HEK293 (cell line): ENCODE data around the gene NOL4L.

ENCODE experiments used
- MZF1 ChIP-seq: fragments of 450-650 bp; formaldehyde crosslinking; IDR thresholded peaks from 2 replicates; pipeline ENCODE4 v1.5.1; 2017; ENCODE audit warnings: missing biosample characterization, missing genetic modification characterization, borderline replicate concordance
- SP3 ChIP-seq: fragments of 450-650 bp; formaldehyde crosslinking; IDR thresholded peaks from 2 replicates; pipeline ENCODE4 v1.5.1; 2016; ENCODE audit warnings: missing biosample characterization, missing genetic modification characterization
- ZFHX2 ChIP-seq: fragments of 450-650 bp; formaldehyde crosslinking; conservative IDR thresholded peaks from 2 replicates; pipeline ENCODE4 v1.5.1; 2016; ENCODE audit warnings: missing biosample characterization, missing genetic modification characterization
- ZFP69B ChIP-seq: fragments of 450-650 bp; formaldehyde crosslinking; IDR thresholded peaks from 2 replicates; pipeline ENCODE4 v1.5.1; 2016; ENCODE audit warnings: missing biosample characterization, missing genetic modification characterization
- ZNF10 ChIP-seq: fragments of 450-650 bp; formaldehyde crosslinking; IDR thresholded peaks from 2 replicates; pipeline ENCODE4 v1.5.1; 2017; ENCODE audit warnings: missing biosample characterization, missing genetic modification characterization
- ZNF121 ChIP-seq: fragments of 450-650 bp; formaldehyde crosslinking; IDR thresholded peaks from 2 replicates; pipeline ENCODE4 v1.5.1; 2016; ENCODE audit warnings: missing biosample characterization, missing genetic modification characterization
- ZNF148 ChIP-seq: fragments of 450-650 bp; formaldehyde crosslinking; IDR thresholded peaks from 2 replicates; pipeline ENCODE4 v1.5.0; 2017; ENCODE audit warnings: missing biosample characterization, missing genetic modification characterization, borderline replicate concordance
- ZNF223 ChIP-seq: fragments of 450-650 bp; formaldehyde crosslinking; IDR thresholded peaks from 2 replicates; pipeline ENCODE4 v1.5.1; 2016; ENCODE audit warnings: missing biosample characterization, missing genetic modification characterization
- ZNF488 ChIP-seq: fragments of 450-650 bp; formaldehyde crosslinking; IDR thresholded peaks from 2 replicates; pipeline ENCODE4 v1.5.1; 2016; ENCODE audit warnings: missing biosample characterization, missing genetic modification characterization
- ZNF518A ChIP-seq: fragments of 450-650 bp; formaldehyde crosslinking; conservative IDR thresholded peaks from 2 replicates; pipeline ENCODE4 v1.5.1; 2016; ENCODE audit warnings: low read depth, missing biosample characterization, missing genetic modification characterization
- ZNF529 ChIP-seq: fragments of 450-650 bp; formaldehyde crosslinking; IDR thresholded peaks from 2 replicates; pipeline ENCODE4 v1.5.1; 2017; ENCODE audit warnings: missing genetic modification characterization, missing biosample characterization; ENCODE audit not compliant: insufficient replicate concordance
- ZXDB ChIP-seq: fragments of 450-650 bp; formaldehyde crosslinking; IDR thresholded peaks from 2 replicates; pipeline ENCODE4 v1.5.1; 2016; ENCODE audit warnings: missing biosample characterization, missing genetic modification characterization
- TF ChIP-seq, protein P1 (sequence below): fragments of 450-650 bp; formaldehyde crosslinking; IDR thresholded peaks from 2 replicates; pipeline ENCODE4 v1.5.1; 2016; ENCODE audit warnings: missing biosample characterization, missing genetic modification characterization
- TF ChIP-seq, protein P2 (sequence below): fragments of 450-650 bp; formaldehyde crosslinking; conservative IDR thresholded peaks from 2 replicates; pipeline ENCODE4 v1.5.1; 2016; ENCODE audit warnings: low read depth, missing biosample characterization, missing genetic modification characterization
- TF ChIP-seq, protein P3 (sequence below): fragments of 450-650 bp; formaldehyde crosslinking; IDR thresholded peaks from 2 replicates; pipeline ENCODE4 v1.5.1; 2016; ENCODE audit warnings: missing biosample characterization, missing genetic modification characterization
- TF ChIP-seq, protein P4 (sequence below): fragments of 450-650 bp; formaldehyde crosslinking; IDR thresholded peaks from 2 replicates; pipeline ENCODE4 v1.5.1; 2016; ENCODE audit warnings: missing biosample characterization, missing genetic modification characterization
- TF ChIP-seq, protein P5 (sequence below): fragments of 450-650 bp; formaldehyde crosslinking; IDR thresholded peaks from 2 replicates; pipeline ENCODE4 v1.5.1; 2016; ENCODE audit warnings: missing biosample characterization, missing genetic modification characterization
- TF ChIP-seq, protein P6 (sequence below): fragments of 450-650 bp; formaldehyde crosslinking; IDR thresholded peaks from 2 replicates; pipeline ENCODE4 v1.5.1; 2016; ENCODE audit warnings: missing biosample characterization, missing genetic modification characterization

NOL4L gene

DNA sequence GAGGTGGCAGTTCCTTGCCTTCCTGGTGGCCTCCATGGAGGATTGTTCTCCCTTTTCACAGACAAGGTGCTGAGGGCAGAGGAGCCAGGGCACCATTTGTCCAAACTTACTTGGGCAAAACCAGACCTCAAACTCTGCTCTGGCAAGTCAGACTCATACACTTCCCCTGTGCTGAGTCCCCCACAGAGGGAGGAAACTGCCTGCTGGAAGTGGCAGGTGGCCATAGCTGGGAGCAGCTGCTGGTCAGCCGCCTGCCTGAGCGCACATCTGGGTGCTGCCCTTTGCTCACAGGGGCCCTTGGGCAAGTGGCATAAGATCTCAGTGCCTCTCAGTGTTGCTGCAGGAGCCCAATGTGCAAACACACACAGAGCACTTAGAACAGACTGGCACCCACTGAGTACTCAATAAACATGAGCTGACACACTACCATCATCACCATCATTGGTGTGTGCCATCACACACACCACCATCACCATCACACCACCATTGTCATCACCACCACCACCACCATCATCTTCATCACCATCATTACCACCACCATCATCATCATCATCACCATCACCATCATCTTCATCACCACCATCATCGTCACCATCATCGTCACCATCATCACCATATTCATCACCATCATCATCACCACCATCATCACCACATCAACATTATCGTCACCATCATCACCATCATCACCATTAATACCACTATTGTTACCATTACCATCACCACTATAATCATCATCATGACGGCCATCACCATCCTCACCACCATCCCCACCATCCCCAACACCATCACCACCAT, 17.6 kb downstream of the NOL4L start (continued):
- TF ChIP-seq, protein P1, sequence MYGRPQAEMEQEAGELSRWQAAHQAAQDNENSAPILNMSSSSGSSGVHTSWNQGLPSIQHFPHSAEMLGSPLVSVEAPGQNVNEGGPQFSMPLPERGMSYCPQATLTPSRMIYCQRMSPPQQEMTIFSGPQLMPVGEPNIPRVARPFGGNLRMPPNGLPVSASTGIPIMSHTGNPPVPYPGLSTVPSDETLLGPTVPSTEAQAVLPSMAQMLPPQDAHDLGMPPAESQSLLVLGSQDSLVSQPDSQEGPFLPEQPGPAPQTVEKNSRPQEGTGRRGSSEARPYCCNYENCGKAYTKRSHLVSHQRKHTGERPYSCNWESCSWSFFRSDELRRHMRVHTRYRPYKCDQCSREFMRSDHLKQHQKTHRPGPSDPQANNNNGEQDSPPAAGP (tag by site-specific recombination) = no peak; the same call in 1 of the 2 replicates
- TF ChIP-seq ZNF529 (tag by site-specific recombination) = no peak
- no peak for TF ChIP-seq ZNF148 (tag by site-specific recombination)
- no peak for TF ChIP-seq ZNF518A (tag by site-specific recombination)
- TF ChIP-seq, protein P2, sequence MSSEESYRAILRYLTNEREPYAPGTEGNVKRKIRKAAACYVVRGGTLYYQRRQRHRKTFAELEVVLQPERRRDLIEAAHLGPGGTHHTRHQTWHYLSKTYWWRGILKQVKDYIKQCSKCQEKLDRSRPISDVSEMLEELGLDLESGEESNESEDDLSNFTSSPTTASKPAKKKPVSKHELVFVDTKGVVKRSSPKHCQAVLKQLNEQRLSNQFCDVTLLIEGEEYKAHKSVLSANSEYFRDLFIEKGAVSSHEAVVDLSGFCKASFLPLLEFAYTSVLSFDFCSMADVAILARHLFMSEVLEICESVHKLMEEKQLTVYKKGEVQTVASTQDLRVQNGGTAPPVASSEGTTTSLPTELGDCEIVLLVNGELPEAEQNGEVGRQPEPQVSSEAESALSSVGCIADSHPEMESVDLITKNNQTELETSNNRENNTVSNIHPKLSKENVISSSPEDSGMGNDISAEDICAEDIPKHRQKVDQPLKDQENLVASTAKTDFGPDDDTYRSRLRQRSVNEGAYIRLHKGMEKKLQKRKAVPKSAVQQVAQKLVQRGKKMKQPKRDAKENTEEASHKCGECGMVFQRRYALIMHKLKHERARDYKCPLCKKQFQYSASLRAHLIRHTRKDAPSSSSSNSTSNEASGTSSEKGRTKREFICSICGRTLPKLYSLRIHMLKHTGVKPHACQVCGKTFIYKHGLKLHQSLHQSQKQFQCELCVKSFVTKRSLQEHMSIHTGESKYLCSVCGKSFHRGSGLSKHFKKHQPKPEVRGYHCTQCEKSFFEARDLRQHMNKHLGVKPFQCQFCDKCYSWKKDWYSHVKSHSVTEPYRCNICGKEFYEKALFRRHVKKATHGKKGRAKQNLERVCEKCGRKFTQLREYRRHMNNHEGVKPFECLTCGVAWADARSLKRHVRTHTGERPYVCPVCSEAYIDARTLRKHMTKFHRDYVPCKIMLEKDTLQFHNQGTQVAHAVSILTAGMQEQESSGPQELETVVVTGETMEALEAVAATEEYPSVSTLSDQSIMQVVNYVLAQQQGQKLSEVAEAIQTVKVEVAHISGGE (tag by site-specific recombination) = no peak
- no peak for TF ChIP-seq ZNF121 (tag by site-specific recombination)
- TF ChIP-seq ZNF488 (tag by site-specific recombination) = no peak
- no peak for TF ChIP-seq ZNF10 (tag by site-specific recombination)
- TF ChIP-seq ZNF223 = no peak
- TF ChIP-seq, protein P3, sequence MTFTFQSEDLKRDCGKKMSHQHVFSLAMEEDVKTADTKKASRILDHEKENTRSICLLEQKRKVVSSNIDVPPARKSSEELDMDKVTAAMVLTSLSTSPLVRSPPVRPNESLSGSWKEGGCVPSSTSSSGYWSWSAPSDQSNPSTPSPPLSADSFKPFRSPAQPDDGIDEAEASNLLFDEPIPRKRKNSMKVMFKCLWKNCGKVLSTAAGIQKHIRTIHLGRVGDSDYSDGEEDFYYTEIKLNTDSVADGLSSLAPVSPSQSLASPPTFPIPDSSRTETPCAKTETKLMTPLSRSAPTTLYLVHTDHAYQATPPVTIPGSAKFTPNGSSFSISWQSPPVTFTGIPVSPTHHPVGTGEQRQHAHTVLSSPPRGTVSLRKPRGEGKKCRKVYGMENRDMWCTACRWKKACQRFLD (tag by site-specific recombination) = no peak
- no peak for TF ChIP-seq SP3 (tag by site-specific recombination)
- TF ChIP-seq ZFP69B (tag by site-specific recombination) = no peak
- TF ChIP-seq, protein P4, sequence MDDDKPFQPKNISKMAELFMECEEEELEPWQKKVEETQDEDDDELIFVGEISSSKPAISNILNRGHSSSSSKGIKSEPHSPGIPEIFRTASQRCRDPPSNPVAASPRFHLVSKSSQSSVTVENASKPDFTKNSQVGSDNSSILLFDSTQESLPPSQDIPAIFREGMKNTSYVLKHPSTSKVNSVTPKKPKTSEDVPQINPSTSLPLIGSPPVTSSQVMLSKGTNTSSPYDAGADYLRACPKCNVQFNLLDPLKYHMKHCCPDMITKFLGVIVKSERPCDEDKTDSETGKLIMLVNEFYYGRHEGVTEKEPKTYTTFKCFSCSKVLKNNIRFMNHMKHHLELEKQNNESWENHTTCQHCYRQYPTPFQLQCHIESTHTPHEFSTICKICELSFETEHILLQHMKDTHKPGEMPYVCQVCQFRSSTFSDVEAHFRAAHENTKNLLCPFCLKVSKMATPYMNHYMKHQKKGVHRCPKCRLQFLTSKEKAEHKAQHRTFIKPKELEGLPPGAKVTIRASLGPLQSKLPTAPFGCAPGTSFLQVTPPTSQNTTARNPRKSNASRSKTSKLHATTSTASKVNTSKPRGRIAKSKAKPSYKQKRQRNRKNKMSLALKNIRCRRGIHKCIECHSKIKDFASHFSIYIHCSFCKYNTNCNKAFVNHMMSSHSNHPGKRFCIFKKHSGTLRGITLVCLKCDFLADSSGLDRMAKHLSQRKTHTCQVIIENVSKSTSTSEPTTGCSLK = peak; percentile 42; the same call in 1 of the 2 replicates
- TF ChIP-seq, protein P5, sequence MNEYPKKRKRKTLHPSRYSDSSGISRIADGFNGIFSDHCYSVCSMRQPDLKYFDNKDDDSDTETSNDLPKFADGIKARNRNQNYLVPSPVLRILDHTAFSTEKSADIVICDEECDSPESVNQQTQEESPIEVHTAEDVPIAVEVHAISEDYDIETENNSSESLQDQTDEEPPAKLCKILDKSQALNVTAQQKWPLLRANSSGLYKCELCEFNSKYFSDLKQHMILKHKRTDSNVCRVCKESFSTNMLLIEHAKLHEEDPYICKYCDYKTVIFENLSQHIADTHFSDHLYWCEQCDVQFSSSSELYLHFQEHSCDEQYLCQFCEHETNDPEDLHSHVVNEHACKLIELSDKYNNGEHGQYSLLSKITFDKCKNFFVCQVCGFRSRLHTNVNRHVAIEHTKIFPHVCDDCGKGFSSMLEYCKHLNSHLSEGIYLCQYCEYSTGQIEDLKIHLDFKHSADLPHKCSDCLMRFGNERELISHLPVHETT (tag by site-specific recombination) = no peak
- TF ChIP-seq MZF1 (tag by site-specific recombination) = no peak
- no peak for TF ChIP-seq ZXDB (tag by site-specific recombination)
- TF ChIP-seq, protein P6, sequence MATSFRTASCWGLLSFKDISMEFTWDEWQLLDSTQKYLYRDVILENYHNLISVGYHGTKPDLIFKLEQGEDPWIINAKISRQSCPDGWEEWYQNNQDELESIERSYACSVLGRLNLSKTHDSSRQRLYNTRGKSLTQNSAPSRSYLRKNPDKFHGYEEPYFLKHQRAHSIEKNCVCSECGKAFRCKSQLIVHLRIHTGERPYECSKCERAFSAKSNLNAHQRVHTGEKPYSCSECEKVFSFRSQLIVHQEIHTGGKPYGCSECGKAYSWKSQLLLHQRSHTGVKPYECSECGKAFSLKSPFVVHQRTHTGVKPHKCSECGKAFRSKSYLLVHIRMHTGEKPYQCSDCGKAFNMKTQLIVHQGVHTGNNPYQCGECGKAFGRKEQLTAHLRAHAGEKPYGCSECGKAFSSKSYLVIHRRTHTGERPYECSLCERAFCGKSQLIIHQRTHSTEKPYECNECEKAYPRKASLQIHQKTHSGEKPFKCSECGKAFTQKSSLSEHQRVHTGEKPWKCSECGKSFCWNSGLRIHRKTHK (tag by site-specific recombination) = no peak
- TF ChIP-seq ZFHX2 (tag by site-specific recombination) = no peak
